Effector CD4-positive, alpha-beta T cell (primary cell): ENCODE measurements around the gene ZNF391.
"Not testable (repeated sequence)": the region's sequence is repeated elsewhere in the genome, so short reads cannot be mapped to it uniquely, and the experiment has no call there.

Experiments used
- DNase-seq: peaks from one replicate; pipeline ENCODE4 v3.0.0-alpha.2; 2020
- total RNA-seq: gene quantifications from one replicate; lab custom pipeline; 2026; lab: John Stamatoyannopoulos, UW

The ZNF391 gene
- 0.56 reads per million for total RNA-seq

DNA sequence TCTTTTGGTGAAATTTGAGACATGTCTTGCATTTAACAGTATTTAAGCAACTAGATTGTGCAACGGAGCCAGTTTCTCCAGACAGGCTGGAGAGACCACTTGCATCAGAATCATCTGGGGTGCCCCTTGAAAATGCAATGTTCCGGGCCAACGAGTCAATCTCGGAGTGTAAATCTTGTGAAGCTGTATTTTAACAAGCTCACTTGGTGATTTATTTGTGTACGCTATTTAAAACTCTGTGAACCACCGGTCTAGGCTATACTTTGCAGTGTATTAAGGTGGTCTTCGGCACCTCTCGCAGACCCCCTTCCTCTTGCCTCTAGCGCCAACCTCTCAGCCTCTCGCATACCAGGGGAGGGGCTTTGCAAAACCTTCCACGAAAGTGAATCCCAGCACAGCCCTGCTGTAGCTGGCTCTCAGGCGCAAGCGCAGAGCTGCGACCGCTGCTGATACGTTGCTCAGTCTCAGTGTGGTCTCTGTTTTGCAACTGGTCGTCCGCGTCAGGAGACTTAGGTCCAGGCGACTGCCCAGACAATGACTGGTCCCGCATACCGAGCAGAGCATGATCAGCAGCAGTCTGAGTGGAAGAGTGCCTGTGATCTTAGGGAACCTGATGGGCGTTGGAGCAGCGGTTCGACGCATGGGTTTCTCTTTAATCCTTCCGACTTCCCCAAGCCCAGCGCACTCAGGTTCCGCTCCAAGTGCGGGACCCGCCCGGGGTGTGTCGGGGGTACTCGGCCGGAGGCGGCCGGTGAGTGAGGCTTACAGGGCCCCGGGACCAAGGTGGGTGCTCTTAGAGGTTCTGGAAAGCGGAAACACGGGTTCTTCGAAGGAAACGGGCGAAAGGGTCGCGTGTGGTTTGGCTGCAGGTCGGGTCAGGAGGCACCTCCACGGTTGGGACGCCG is at the start of gene ZNF391:
Gene ZNF391, plus strand, starts transcription at position 467 of the 905 bp plus-strand sequence. CDS start 11,612 bp downstream, outside the sequence.
- DNase-seq: peak; percentile 23

- DNase-seq: no peak
Observed at GRCh38 chr6:27352850-27353249, 35.7 kb upstream of the ZNF391 start.

GRCh38 chr6:27358786-27359185 is 29.8 kb upstream of the ZNF391 start:
- no peak for DNase-seq

GRCh38 chr6:27359231-27359630 is 29.3 kb upstream of the ZNF391 start:
- no peak for DNase-seq

DNA sequence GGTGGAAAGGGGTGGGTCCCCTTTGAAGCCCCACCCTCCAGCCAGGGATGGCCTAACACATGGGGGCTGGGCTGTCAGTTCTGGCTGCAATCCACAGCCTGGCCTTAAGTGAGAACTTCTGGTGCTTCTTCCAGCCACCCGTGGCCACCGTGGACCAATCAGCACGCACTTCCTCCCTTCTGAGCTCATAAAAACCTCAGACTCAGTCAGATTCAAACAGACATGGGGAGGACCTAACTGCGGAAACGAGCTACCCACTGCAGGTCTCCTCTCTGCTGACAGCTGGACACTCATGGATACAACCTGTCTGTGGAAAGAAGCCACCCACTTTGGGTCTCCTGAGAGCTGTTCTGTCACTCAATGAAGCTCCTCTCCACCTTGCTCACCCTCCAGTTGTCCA is 20.4 kb upstream of the ZNF391 start:
- DNase-seq: no peak

DNA sequence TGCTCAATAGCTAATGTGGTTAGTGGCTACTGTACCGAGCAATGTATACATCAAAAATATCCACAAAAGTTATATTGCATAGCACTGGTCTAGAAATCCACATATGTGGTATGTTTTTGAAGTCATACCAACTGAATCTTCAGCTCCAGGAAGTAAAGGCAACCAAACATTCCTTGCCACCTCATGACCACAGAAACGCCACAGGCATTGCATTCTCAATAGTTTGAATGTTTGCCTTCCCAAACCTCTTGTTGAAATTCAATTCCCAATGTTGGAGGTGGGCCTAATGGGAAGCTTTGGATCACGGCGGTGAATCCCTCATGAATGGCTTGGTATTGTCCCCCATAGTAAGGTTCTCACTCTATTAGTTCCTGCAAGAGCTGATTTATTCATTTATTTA is 18.2 kb upstream of the ZNF391 start:
- no peak for DNase-seq

DNA sequence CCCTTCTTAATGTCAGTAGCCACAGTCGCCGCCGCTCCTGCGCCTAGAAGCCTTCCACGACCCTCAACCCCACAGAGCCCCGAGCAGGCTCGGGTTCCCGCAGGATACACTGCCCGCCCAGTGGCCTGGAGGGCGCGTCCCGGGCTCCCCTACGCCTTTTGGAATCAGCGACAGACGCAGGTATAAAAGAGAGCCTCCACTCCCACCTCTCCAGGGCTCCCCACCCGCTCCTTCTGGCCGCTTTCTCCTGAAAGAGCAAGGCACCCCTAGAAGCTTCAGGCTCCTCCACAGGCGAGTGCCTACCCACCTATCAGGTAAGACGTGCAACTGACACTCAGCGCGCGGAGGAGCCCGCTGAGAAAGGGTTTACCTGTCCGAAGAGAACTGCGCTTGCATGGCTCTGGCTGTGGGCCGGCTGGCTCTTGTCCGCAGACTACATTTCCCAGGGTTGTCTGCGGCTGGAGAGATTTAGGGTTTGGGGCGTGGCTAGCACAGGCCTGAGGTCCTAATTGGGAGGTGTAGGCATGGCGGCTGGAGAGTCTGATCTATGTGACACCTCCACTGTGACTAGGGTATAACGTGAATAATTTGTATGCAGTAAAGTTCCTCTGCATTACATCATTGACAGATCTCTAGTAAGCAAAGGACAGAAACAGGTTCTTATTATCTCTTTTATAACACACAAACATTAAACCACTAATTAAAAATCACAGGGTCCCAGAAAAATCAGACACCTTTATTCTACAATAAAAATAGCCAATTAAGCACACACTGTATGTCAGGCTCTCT is 13.5 kb upstream of the ZNF391 start:
- DNase-seq: peak; percentile 40

- DNase-seq: no peak
Observed at GRCh38 chr6:27375613-27376079, 12.9 kb upstream of the ZNF391 start.

DNA sequence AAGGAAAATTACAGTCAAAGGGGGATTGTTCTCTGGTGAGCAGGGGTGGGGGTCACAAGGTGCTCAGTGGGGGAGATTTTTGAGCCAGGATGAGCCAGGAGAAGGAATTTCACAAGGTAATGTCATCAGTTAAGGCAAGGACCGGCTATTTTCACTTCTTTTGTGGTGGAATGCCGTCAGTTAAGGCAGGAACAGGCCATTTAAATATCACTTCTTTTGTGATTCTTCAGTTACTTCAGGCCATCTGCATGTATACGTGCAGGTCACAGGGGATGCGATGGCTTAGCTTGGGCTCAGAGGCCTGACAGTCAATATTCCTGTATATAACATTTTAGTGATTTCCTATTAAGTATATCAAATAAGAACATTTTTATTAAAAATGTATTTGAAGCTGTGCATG is 10.2 kb upstream of the ZNF391 start:
- not testable (repeated sequence) for DNase-seq

DNA sequence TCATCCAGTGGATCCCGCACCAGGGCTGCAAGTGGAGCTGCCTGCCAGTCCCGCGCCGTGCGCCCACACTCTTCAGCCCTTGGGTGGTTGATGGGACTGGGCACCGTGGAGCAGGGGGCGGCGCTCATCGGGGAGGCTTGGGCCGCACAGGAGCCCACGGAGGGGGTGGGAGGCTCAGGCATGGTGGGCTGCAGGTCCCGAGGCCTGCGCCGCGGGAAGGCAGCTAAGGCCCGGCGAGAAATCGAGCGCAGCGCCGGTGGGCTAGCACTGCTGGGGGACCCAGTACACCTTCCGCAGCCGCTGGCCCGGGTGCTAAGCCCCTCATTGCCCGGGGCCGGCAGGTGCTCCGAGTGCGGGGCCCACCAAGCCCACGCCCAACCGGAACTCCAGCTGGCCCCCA is 7.6 kb upstream of the ZNF391 start:
- DNase-seq: not testable (repeated sequence)

DNA sequence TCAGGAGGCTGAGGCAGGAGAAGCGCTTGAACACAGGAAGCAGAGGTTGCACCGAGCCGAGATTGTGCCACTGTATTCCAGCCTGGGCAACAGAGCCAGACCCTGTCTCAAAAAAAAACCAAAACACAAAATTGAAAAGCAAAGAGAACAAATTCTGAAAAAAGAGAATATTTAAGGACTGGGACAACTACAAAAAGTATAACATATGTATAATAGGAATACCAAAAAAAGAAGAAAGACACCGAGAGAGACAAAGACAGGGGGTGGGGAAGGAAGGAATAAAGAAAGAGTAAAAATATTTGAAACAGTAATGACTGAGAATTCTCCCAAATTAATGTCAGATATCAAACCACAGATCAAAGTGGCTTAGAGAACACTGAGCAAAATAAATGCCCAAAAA is 5.5 kb upstream of the ZNF391 start:
- DNase-seq: no peak

DNA sequence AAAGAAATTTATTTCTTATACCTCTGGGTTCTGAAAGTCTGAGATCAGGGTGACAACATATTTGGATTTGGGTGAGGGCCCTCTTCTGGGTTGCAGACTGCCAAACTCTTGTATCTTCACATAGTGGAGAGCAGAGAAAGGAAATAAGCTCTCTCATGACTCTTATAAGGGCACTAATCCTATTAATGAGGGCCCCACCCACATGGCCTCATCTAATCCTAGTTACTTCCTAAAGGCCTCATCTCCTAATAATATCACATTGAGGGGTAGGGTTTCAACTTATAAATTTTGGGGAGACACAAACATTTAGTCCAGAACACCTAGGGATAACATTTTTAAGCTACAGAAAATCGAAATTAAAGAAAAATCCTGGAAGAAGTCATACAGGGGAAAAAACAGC is 5.1 kb upstream of the ZNF391 start:
- DNase-seq: no peak

DNA sequence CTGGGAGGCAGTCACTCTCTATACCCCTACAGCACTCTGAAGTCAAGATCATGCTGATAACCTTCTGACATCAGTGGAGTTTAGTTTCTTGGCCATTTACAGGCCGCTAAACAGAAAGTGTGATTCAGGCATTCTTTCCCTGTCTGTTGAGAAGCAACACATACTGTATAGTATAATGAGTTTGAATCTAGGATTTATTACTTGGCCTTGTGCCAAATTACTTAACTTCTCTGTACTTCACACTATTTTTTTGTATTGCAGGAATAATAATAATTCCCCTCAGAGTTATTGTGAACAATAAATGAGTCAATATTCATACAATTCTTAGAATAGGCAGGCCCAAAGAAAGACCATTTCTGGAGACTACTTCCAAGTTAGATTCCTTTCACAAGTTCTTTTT is 4.1 kb downstream of the ZNF391 start:
- DNase-seq: no peak

DNA sequence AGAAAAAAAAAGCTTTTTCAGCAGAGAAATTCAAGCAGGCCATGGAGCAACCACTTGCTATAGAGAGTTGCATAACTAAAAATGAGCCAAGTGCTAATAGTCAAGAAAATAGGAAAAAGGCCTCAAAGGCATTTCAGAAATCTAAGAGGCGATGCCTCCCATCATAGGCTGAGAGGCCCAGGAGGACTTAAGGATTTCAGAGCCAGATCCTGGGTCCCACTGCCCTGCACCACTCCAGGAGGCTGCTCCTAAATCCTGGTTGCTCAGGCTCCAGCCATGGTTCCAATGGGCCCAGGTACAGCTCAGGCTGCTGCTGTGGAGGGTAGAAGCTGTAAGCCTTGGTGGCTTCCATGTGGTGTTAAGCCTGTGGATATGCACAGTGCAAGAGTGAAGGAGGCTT is 5.5 kb downstream of the ZNF391 start:
- no peak for DNase-seq

DNA sequence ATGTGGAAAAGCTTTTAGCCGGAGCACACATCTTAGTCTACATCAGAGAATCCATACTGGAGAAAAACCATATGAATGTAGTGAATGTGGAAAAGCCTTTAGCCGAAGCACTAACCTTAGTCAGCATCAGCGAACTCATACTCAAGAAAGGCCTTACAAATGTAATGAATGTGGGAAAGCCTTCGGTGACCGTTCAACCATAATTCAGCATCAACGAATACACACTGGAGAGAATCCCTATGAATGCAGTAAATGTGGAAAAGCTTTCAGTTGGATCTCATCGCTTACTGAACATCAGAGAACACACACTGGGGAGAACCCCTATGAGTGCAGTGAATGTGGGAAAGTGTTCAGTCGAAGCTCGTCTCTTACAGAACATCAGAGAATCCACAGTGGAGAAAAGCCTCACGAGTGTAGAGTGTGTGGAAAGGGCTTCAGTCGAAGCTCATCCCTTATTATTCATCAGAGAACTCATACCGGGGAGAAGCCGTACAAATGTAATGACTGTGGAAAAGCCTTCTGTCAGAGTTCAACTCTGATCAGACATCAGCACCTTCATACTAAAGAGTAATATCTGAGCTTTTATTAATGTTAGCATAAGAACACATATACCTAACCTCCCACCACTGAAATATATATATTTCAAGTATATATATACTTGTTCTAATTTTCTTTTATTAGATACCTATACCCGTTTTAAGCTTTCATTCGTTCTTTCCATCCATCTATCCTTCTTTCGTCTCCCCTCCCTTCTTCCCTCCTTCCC is 12.5 kb downstream of the ZNF391 start:
- DNase-seq: no peak

DNA sequence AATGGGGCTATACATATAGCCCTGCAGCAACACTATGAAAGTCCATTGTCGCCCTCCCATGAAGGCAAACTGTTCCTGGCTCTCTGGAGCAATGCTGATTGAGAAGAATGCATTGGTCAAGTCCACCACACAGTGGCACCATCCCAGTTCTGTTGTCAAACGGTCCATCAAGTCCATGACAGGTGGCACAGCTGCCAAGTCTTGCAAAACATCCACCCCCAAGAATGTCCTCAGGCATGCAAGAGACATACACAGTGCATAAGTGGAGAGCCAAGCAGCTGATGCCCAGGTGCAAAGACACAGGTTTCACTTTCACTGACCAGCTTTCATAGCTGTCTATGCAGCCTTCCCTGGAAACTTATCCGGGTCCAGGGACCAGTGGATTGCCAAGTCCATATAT is 17.5 kb downstream of the ZNF391 start:
- no peak for DNase-seq

DNA sequence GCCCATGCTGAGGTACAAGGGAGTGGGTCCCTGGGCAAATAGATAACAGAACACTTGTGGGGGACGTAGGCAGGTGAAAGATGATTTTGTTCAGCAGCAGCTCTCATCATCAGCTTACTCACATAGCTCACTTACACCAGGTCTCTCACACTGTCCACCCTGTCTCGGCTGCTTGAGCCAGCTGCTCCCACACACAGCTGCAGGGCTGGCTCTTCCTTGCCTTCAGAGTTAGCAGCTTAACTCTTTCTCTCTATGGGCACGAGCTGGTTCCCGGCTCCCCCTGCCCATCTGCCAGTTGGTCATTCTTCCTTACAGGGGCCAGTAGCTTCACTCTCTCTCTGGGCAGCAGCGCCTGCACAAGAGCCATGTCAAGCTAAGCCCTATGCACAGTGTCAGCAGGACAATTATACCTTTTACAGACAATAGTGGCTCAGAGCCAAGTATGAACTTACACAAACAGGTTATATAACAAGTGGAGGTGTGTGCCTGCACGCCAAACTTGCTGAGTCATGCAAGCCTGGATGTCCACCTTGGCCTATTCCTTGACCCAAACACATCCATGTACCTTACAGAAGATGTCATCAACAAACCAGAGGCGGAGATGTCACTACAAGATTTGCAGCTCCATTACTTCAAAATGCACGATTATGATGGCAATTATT is 18.7 kb downstream of the ZNF391 start:
- DNase-seq: no peak

DNA sequence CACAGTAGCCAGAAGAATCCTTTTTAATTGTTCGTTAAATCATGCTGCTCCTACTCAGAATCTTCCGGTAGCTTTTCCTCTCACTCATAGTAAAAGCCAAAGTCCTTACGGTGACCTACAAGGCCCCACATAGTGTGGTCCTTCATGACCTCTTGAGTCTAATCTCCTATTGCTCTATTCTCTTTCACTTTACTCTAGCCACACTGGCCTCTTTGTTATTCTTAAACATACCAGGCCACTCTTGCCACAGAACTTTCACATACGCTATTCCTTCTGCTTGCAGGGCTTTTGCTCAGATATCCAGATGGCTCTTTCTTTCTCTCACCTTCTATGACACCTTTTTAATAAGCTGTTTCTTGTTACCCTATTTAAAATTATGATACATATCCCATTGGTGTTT is 25.7 kb downstream of the ZNF391 start:
- DNase-seq: no peak

- DNase-seq: no peak
Observed at GRCh38 chr6:27414996-27415395, 26.4 kb downstream of the ZNF391 start.

DNA sequence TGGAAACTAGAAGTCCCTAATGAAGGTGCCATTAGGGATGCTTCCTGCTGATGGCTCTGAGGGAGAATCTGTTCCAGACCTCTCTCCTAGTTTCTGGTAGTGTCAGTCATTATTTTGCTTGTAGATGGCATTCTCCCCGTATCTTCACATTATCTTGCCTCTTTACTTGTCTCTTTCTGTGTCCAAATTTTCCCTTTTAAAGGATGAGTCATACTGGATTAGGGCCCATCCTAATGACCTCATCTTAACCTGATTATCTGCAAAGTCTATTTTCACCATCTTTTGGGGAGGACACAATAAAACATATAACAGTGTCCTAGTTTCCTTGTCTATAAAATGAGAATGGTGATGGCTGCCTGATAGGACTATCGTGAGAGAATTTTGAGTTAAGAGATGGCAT is 27.3 kb downstream of the ZNF391 start:
- no peak for DNase-seq

DNA sequence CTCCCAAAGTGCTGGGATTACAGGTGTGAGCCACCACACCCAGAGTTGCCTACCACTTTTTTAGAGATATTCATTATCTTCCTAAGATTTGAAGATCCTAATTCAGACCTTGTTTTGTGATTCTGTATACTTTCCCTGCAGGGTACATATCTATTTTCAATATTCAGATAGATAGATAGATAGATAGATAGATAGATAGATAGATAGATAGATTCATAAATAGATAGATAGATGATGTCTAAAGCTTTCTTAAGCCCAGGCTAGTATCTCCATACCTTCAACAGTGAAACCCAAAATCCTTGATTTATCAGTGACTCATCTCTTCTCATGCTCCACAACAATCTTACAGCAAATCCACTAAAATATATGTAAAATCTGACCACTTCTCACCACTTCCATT is 30.8 kb downstream of the ZNF391 start:
- DNase-seq: no peak

DNA sequence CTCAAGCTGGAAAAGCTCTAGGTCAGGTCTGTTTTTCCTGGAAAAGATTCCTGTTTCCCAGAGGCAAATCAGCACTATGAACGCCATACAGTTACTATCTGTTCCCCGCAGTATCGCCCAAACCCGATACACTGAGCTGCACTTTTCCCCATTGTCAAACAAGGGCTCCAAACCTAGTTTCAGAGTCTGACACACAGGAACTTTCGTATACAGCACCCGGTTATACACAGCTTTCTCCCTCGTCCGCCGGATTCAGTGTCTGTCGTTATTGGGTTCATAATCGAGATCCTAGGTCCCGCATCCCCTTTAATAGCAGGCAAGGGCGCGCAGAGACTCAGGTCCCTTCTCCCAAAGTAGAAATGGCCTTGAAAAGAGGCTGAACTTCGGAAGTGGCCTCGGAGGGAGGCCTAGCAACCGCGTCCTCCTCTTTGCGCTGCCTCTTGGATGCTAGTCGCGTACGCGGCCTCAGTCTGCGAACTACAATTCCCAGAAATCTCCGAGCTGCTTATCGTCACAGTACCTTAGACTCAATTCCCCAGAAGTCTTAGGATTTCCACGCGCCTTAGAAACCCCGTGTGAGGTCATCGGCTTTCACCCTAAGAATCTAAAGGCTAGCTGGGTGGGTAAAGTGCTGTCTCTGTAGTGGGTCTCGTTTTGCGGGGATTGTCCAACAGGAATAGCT is 34.2 kb downstream of the ZNF391 start:
- DNase-seq: no peak
